HepG2 (cell line): ENCODE results near the gene ADGRE3. TPM values are rescaled to one million over a fixed set of nuclear protein-coding genes. Genes with fewer than 3 reads are reported as not detected.
"Not testable (repeated sequence)": the region's sequence is repeated elsewhere in the genome, so short reads cannot be mapped to it uniquely, and the experiment has no call there.

ENCODE experiments used
- ATAC-seq: fragments of 200-7000 bp; cut with Tn5 transposase; 3 replicates; pipeline ENCODE4 v1.9.1; 2020; ENCODE audit warnings: mild to moderate bottlenecking, moderate library complexity
- BruUV-seq: library from RNA; stranded (reverse); fragments of 400-500 nt; replicated peaks from 2 replicates; lab custom pipeline; 2021; lab: Mats Ljungman, UMichigan
- CTCF ChIA-PET: fragments of 300-600 bp; formaldehyde crosslinking; extraction: SDS; loops from one replicate; lab custom pipeline; 2021; ENCODE audit warnings: low total read pairs, inconsistent platforms, low intra/inter-chr PET ratio; lab: Yijun Ruan, JAX
- POLR2A ChIA-PET: fragments of 350-600 bp; sonication (Branson Sonifier 250); formaldehyde crosslinking; loops from one replicate; lab custom pipeline; 2020; ENCODE audit warnings: antibody characterized with exemption, inconsistent platforms; lab: Yijun Ruan, JAX
- DNase-seq: peaks from one replicate; pipeline ENCODE4 v3.0.0-alpha.2; 2015; ENCODE audit warnings: low spot score
- FAIRE-seq: peaks from 3 replicates; lab custom pipeline; 2011; peaks lifted over from hg19 to GRCh38; lab: Jason Lieb, UNC
- H2AFZ ChIP-seq: one replicate; pipeline ENCODE4 v1.6.1; 2011; ENCODE audit warnings: low read length, inconsistent platforms
- H3K27ac ChIP-seq: fragments of 300-600 bp; 3 replicates; pipeline ENCODE4 v1.8.0; 2011; ENCODE audit warnings: mixed run types, mild to moderate bottlenecking, mixed read lengths, low read length, inconsistent platforms; ENCODE audit not compliant: insufficient read depth; ENCODE audit errors: extremely low read length
- H3K27me3 ChIP-seq, 2 experiments: fragments of 200-600 bp in 1 of 2; 2 replicates in 1 of 2; 3 replicates in 1 of 2; pipeline versions ENCODE4 v1.6.0 to v1.8.0; 2011; ENCODE audit warnings: low read length in 2 of 2, mild to moderate bottlenecking in 2 of 2, moderate library complexity in 2 of 2, inconsistent platforms in 1 of 2; ENCODE audit not compliant: insufficient read depth in 2 of 2, control insufficient read depth in 1 of 2
- H3K36me3 ChIP-seq, 2 experiments: fragments of 200-600 bp in 1 of 2; replicated peaks in 1 of 2; 2 replicates in 1 of 2; 3 replicates in 1 of 2; pipeline versions ENCODE4 v1.5.1 to v1.8.0; 2011; ENCODE audit warnings: low read length in 2 of 2, inconsistent platforms in 1 of 2; ENCODE audit not compliant: insufficient read depth in 2 of 2, control insufficient read depth in 1 of 2
- H3K4me1 ChIP-seq: 2 replicates; pipeline ENCODE4 v1.5.1; 2012; ENCODE audit warnings: low read length, inconsistent platforms; ENCODE audit not compliant: insufficient read depth
- H3K4me2 ChIP-seq: 2 replicates; pipeline ENCODE4 v1.6.0; 2011; ENCODE audit warnings: low read depth, low read length, inconsistent platforms
- H3K4me3 ChIP-seq, 3 experiments: fragments of 200-600 bp in 1 of 3; sonication (generic), shearing (Covaris generic) in 1 of 3; replicated peaks in 1 of 3; 2 replicates each; pipeline ENCODE4 v1.5.1; 2011 to 2016; ENCODE audit warnings: low read length in 3 of 3, inconsistent platforms in 2 of 3, low read depth in 2 of 3, mild to moderate bottlenecking in 2 of 3, control low read depth in 1 of 3, mixed read lengths in 1 of 3; ENCODE audit not compliant: insufficient read depth in 1 of 3
- H3K79me2 ChIP-seq: one replicate; pipeline ENCODE4 v1.6.1; 2011; ENCODE audit warnings: low read length, inconsistent platforms; ENCODE audit not compliant: insufficient read depth
- H3K9ac ChIP-seq: 2 replicates; pipeline ENCODE4 v1.6.0; 2011; ENCODE audit warnings: mild to moderate bottlenecking, low read depth, low read length, inconsistent platforms; ENCODE audit not compliant: insufficient read depth
- H3K9me3 ChIP-seq: 2 replicates; pipeline ENCODE4 v1.5.1; 2012; ENCODE audit warnings: mild to moderate bottlenecking, low read length
- H4K20me1 ChIP-seq: 2 replicates; pipeline ENCODE4 v1.6.0; 2011; ENCODE audit warnings: inconsistent platforms, mild to moderate bottlenecking, low read length, moderate library complexity; ENCODE audit not compliant: insufficient read depth
- ZNF232 ChIP-seq: sonication (generic); formaldehyde crosslinking; IDR thresholded peaks from 2 replicates; pipeline ENCODE4 v1.4.0; 2020; ENCODE audit warnings: missing genetic modification reagents, borderline replicate concordance
- ZNF605 ChIP-seq: sonication (generic); formaldehyde crosslinking; IDR thresholded peaks from 2 replicates; pipeline ENCODE4 v1.8.0; 2022; ENCODE audit warnings: mild to moderate bottlenecking, missing genetic modification reagents
- WGBS: methylation state at CpG from one replicate; pipeline ENCODE4 v1.1.6; 2017; ENCODE audit warnings: low lambda C conversion rate; 5-methylcytosine and 5-hydroxymethylcytosine counted together
- in situ Hi-C: cut with HindIII; loops from 2 replicates; pipeline ENCODE4 v1.10.0; 2017; ENCODE audit warnings: low pct_unique_long_range_greater_than_20kb; ENCODE audit not compliant: extremely low pct_ligation_motif_present
- intact Hi-C: fragments of 100-400 bp; cut with micrococcal nuclease; formaldehyde crosslinking; loops from one replicate; pipeline ENCODE4 v1.10.0; 2022; ENCODE audit not compliant: unreplicated experiment
- polyA plus RNA-seq, 8 experiments: library from polyadenylated mRNA; depleted of rRNA in 3 of 8; stranded (reverse) in 7 of 8; unstranded in 1 of 8; fragments of >200 nt; fragmentation: Illumina TruSeq in 4 of 8; extraction: Trizol in 4 of 8; gene quantifications; 2 replicates each; pipeline versions ENCODE4 v1.2.1 to v1.2.3, GENCODE V29; 2011 to 2016; ENCODE audit warnings: low read depth in 4 of 8, missing spikeins in 1 of 8, mixed read lengths in 1 of 8; ENCODE audit not compliant: insufficient read depth in 1 of 8
- total RNA-seq, 5 experiments: library from RNA; depleted of rRNA; stranded (reverse); fragments of >200 nt; fragmentation: Illumina TruSeq; extraction: Trizol; gene quantifications; 2 replicates each; pipeline ENCODE4 v1.2.3, GENCODE V29; 2016; ENCODE audit warnings: low read depth in 1 of 5
- TF ChIP-seq, protein P1 (sequence below): sonication (generic); formaldehyde crosslinking; IDR thresholded peaks from 2 replicates; pipeline ENCODE4 v1.4.0; 2020; ENCODE audit warnings: missing genetic modification reagents, borderline replicate concordance

The ADGRE3 gene
- total and polyA plus RNA-seq, 2 of the 13 experiments (the other 11 are each of a cell fraction or from before 2014, with no cell fraction given), result not detected

DNA sequence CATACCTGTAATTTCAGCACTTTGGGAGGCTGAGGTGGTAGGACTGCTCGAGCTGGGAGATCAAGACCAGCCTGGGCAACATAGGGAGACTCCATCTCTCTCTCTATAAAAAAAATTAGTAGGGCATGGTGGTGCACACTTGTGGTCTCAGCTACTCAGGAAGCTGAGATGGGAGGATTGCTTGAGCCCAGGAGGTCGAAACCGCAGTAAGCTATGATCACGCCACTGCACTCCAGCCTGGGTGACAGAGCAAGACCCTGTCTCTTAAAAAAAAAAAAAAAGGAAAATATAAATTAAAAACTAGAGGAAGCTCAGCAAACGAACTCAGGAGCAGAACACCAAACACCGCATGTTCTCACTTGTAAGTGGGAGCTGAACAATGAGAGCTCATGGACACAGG is 50.2 kb downstream of the ADGRE3 start:
- H4K20me1 ChIP-seq, H3K27me3 ChIP-seq, H3K4me1 ChIP-seq, H3K4me2 ChIP-seq, H2AFZ ChIP-seq, H3K27ac ChIP-seq, FAIRE-seq, H3K4me3 ChIP-seq, in situ Hi-C loops, H3K79me2 ChIP-seq, CTCF ChIA-PET, DNase-seq, H3K9ac ChIP-seq, H3K36me3 ChIP-seq, BruUV-seq, ATAC-seq, intact Hi-C loops, H3K9me3 ChIP-seq, POLR2A ChIA-PET: not testable (repeated sequence)
- WGBS, result 60% methylated on average over 6 of the region's 6 CpGs

DNA sequence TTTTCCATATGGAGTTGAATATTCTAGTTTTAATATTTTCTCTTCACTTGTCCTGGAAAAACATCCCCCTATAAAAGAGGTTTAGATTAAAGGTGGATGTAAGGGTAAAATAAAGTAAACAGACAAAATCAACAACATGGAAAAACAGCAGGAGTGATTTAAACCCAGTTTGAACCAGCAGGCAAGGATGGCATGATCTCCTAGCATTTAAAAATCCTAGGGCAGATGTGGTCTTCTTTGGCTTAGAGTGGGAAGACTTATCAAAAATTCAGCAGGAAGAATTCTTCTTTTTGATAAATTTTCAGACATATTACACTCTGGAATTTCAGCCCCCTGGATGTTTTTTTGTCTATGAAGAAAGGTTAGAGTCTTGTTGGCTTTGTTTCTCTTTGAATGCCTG is 55.2 kb downstream of the ADGRE3 start:
- no peaks in the 10 kb centered on the region for H3K27me3 ChIP-seq
- in situ Hi-C loops, result no loop called here
- H3K9ac ChIP-seq, result no peak overlapping the region
- peaks cover 16% of the 10 kb centered on the region for H3K4me1 ChIP-seq
- H3K4me3 ChIP-seq, result no peak overlapping the region
- no peaks in the 10 kb centered on the region for H4K20me1 ChIP-seq
- H2AFZ ChIP-seq, result no peak overlapping the region
- H3K27ac ChIP-seq, result no peak overlapping the region
- no peak for ATAC-seq
- CTCF ChIA-PET, result no interaction called here
- TF ChIP-seq, protein P1, sequence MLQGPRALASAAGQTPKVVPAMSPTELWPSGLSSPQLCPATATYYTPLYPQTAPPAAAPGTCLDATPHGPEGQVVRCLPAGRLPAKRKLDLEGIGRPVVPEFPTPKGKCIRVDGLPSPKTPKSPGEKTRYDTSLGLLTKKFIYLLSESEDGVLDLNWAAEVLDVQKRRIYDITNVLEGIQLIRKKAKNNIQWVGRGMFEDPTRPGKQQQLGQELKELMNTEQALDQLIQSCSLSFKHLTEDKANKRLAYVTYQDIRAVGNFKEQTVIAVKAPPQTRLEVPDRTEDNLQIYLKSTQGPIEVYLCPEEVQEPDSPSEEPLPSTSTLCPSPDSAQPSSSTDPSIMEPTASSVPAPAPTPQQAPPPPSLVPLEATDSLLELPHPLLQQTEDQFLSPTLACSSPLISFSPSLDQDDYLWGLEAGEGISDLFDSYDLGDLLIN, result no peak
- no peak for TF ChIP-seq ZNF232 (CRISPR knock-in tag)
- TF ChIP-seq ZNF605, result no peak
- no TSS peak for BruUV-seq
- DNase-seq, result no peak
- no peak overlapping the region for H3K4me2 ChIP-seq
- POLR2A ChIA-PET, result no interaction called here
- H3K9me3 ChIP-seq, result peaks cover 14% of the 10 kb centered on the region
- no peak for FAIRE-seq
- H3K36me3 ChIP-seq, result no peaks in the 10 kb centered on the region
- H3K79me2 ChIP-seq, result no peaks in the 10 kb centered on the region
- intact Hi-C loops, result no loop called here
